ENCODE data around the gene CBX1.

CBX1 gene

DNA sequence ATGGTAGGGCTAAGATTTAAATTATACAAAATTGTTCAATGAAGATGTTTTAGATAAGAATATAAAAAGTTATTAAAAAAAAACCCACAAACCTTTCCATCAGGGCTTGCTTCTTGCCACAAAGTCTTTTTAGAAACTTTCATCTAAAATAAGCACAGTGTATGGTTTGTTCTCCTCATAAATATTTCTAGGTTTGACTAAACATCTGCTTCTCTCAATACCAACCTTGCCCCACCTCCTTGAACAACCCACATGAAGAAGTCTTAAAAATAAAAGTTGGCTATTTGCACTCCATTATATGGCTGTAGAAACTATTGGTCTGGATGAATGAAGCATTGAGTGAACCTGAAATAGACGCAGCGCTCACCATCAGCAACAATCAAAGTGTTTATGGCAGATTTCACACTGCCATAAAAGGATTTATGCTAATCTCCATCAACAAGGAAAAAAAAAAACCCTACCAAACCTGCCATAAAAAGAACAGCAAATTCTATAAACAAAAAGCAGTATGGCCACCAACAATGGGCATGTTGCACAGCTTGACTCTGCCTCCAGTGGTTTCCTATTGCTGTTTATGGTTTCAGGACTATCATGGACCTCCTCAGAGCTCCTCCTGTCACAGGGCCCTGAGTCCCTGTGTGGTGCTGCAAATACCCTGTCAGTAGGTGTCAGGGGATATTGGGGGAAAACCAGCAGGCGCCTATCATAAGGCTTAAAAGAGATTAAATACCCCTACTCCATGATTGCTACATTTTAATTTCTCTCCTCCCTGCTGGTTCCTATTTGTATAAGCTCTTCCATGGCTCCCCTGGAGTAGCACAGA, 43.9 kb upstream of the CBX1 start:
- TF ChIP-seq, protein P1, sequence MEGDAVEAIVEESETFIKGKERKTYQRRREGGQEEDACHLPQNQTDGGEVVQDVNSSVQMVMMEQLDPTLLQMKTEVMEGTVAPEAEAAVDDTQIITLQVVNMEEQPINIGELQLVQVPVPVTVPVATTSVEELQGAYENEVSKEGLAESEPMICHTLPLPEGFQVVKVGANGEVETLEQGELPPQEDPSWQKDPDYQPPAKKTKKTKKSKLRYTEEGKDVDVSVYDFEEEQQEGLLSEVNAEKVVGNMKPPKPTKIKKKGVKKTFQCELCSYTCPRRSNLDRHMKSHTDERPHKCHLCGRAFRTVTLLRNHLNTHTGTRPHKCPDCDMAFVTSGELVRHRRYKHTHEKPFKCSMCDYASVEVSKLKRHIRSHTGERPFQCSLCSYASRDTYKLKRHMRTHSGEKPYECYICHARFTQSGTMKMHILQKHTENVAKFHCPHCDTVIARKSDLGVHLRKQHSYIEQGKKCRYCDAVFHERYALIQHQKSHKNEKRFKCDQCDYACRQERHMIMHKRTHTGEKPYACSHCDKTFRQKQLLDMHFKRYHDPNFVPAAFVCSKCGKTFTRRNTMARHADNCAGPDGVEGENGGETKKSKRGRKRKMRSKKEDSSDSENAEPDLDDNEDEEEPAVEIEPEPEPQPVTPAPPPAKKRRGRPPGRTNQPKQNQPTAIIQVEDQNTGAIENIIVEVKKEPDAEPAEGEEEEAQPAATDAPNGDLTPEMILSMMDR (conservative IDR thresholded peaks at IDR 0.05; ENCODE audit: low read depth, low read length), result no peak
- no peak overlapping the region for H3K4me3 ChIP-seq (ENCODE audit: low read depth, low read length)
- no peak for DNase-seq (ENCODE audit: low read depth)

DNA sequence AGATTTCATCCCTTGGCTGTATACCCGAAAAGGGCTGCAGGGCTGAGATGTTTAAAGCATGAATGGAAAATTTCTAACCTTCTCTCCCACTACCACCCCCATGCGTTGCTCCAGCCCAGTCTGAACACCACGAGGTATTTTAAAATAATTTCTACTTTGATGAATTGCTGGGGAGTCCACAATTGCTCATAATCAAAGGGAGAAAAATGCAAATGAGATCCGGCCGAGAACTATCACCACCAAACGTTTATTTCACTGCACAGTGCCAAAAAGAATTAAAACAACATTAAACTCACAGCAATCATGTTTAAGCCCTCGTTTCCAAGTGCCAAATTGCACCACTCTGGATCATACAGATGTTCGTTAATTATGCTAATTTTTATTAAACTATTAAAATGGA, 43.0 kb upstream of the CBX1 start:
- TF ChIP-seq, protein P1 (conservative IDR thresholded peaks at IDR 0.05; ENCODE audit: low read depth, low read length), result no peak
- H3K4me3 ChIP-seq (ENCODE audit: low read depth, low read length), result no peak overlapping the region
- no peak for DNase-seq (ENCODE audit: low read depth)

DNA sequence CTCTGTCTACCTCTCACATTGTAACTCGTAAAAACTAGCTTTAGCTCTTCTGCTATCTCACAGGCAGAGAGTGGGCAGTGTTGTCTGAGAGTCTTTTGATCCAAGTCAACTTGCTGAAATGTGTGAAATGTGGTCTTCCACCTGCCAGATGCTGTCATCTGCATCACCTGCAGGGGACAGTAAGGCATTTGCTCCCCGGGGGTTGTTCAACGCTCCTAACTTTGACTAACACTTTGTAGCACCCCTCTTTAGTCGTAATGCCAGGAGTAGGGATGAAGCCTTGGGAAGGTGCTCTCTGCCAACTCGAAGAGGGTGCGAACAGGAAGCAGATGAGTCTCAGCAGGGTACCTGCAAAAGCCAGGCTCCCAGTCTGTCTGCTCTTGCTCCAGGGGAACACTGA, 42.4 kb upstream of the CBX1 start:
- TF ChIP-seq, protein P1 (conservative IDR thresholded peaks at IDR 0.05; ENCODE audit: low read depth, low read length), result no peak
- no peak overlapping the region for H3K4me3 ChIP-seq (ENCODE audit: low read depth, low read length)
- no peak for DNase-seq (ENCODE audit: low read depth)

DNA sequence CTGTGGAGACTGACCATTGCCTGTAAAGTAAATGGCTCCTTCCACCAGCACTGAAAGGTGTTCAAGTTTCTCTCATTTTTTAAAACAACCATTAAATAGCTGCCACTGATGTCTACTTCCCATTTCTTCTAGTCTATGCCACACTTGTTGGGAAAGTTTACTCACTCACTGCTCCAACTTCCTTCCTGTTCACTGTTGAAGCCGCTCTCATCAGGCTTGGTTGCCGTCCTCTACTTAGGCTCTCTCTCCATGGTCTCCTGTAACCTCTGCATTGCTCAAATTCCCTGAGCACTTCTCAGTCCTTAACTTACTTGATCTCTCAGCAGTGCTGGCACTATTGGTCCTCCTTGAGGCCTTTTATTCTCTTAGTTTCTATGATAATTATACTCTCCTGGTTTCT, 38.7 kb upstream of the CBX1 start:
- peak; percentile 45 for DNase-seq (ENCODE audit: low read depth)

DNA sequence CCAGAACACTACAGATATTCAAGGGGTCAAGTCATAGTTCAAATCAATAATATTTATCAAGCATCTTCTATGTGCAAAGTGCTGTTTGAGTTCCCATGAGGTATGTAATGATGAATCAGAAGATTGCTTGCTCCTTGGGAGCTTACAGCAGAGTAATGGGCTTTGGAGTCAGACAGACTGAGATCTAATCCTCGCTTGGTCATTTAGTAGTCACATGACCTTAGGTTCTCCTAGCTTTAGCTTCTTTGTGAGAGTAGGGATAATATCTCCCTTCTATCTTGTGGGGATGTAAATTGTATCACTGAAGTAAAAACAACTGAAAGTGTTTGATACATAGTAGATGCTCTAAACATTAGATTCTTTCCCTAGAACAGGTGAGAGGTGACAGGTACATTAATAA, 36.4 kb upstream of the CBX1 start:
- H3K4me3 ChIP-seq (ENCODE audit: low read depth, low read length), result no peak overlapping the region
- TF ChIP-seq, protein P1 (conservative IDR thresholded peaks at IDR 0.05; ENCODE audit: low read depth, low read length), result no peak
- DNase-seq (ENCODE audit: low read depth), result no peak

More for the DNA sequence above, 38.7 kb upstream of the CBX1 start:
- no peak overlapping the region for H3K4me3 ChIP-seq (ENCODE audit: low read depth, low read length)
- TF ChIP-seq, protein P1 (conservative IDR thresholded peaks at IDR 0.05; ENCODE audit: low read depth, low read length), result no peak

DNA sequence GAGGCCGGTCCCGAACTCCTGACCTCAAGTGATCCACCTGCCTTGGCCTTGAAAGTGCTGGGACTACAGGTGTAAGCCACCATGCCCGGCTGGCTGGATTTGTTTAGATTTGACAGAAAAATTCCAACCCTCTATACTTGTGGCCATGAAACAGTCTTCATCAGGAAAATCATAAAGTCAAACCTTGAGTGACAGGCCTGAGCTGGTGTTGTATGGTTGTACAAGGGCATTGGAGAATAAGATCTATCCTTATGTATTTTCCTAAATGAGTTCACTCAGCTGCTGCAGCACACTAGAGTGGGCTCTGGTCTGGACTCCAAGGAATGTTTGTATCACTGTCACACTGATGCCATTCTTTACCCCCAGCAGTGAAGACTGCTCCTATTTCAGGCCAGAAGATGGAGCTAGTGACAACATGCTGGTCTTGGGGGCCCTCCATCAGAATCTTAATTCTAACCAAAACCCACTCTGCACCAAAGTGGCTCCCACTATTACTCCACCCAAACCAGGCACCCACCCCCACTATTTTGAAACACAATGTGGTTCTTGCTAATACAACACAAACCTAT, 33.7 kb upstream of the CBX1 start:
- DNase-seq (ENCODE audit: low read depth), result peak; percentile 13
- no peak overlapping the region for H3K4me3 ChIP-seq (ENCODE audit: low read depth, low read length)
- TF ChIP-seq, protein P1 (conservative IDR thresholded peaks at IDR 0.05; ENCODE audit: low read depth, low read length), result peak; percentile 41

DNA sequence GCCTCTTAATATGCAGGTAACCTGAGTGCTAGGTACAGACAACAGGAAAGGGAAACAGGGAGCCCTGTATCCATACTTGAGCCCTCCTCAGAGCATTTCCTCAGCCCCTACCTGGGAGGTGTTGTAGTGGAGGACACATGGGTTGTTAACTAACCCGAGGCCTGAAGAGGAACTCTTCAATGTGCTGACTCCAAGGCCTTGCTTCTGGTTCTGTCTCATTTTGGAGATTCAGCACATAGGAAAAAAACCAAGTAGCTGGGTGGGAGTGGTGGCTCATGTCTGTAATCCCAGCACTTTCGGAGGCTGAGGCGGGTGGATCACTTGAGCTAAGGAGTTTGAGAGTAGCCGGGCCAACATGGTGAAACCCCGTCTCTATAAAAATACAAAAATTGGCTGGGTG, 31.1 kb upstream of the CBX1 start:
- no peak overlapping the region for H3K4me3 ChIP-seq (ENCODE audit: low read depth, low read length)
- TF ChIP-seq, protein P1 (conservative IDR thresholded peaks at IDR 0.05; ENCODE audit: low read depth, low read length), result no peak

More for the DNA sequence above, 31.1 kb upstream of the CBX1 start:
- no peak for DNase-seq (ENCODE audit: low read depth)

Data from choroid plexus epithelial cell (primary cell).